SK-N-SH (cell line): Measurements from ENCODE around the gene MBNL1. TPM values are rescaled to one million over a fixed set of nuclear protein-coding genes. Genes with fewer than 3 reads are reported as not detected.

ENCODE experiments used
- CTCF ChIA-PET: fragments of 300-600, 350-600 bp; formaldehyde crosslinking; extraction: SDS; loops from one replicate; lab custom pipeline; 2021; lab: Yijun Ruan, JAX
- POLR2A ChIA-PET: fragments of 350-600 bp; sonication (Branson Sonifier 250); formaldehyde crosslinking; extraction: SDS; loops from one replicate; lab custom pipeline; 2020; ENCODE audit warnings: antibody characterized with exemption, inconsistent platforms; lab: Yijun Ruan, JAX
- DNase-seq: peaks from one replicate; pipeline ENCODE4 v3.0.0; 2012
- H2AFZ ChIP-seq: fragments of 200-600 bp; sonication (generic); 2 replicates; pipeline ENCODE4 v1.8.1; 2016; ENCODE audit warnings: antibody characterized with exemption, mild to moderate bottlenecking, low read depth
- H3F3A ChIP-seq: fragments of 200-600 bp; sonication (generic); replicated peaks from 2 replicates; pipeline ENCODE3; 2016; ENCODE audit warnings: antibody characterized with exemption, mild to moderate bottlenecking; ENCODE audit not compliant: insufficient read depth
- H3K27ac ChIP-seq, 2 experiments: fragments of 200-500 bp in 1 of 2; fragments of 200-600 bp in 1 of 2; sonication (Bioruptor generic) in 1 of 2; sonication (generic), shearing (Covaris generic) in 1 of 2; 2 replicates each; pipeline versions ENCODE4 v1.5.1 to v1.6.1; 2014 to 2016; ENCODE audit warnings: low read depth in 2 of 2, inconsistent platforms in 1 of 2, low read length in 1 of 2, mild to moderate bottlenecking in 1 of 2, mixed read lengths in 1 of 2
- H3K27me3 ChIP-seq: fragments of 200-600 bp; sonication (generic), shearing (Covaris generic); 2 replicates; pipeline ENCODE4 v1.6.1; 2016; ENCODE audit warnings: mixed run types; ENCODE audit not compliant: insufficient read depth
- H3K36me3 ChIP-seq, 2 experiments: fragments of 200-500 bp in 1 of 2; fragments of 200-600 bp in 1 of 2; sonication (Bioruptor generic) in 1 of 2; sonication (generic) in 1 of 2; replicated peaks in 1 of 2; 2 replicates each; pipeline versions ENCODE3 to v1.5.1; 2014 to 2016; ENCODE audit warnings: low read length in 1 of 2, mild to moderate bottlenecking in 1 of 2; ENCODE audit not compliant: insufficient read depth in 2 of 2, control insufficient read depth in 1 of 2
- H3K4me1 ChIP-seq, 2 experiments: fragments of 200-500 bp in 1 of 2; fragments of 200-600 bp in 1 of 2; sonication (Bioruptor generic) in 1 of 2; sonication (generic), shearing (Covaris generic) in 1 of 2; 2 replicates each; pipeline versions ENCODE4 v1.5.1 to v1.6.1; 2014 to 2016; ENCODE audit warnings: low read depth in 1 of 2, low read length in 1 of 2, mixed run types in 1 of 2; ENCODE audit not compliant: insufficient read depth in 2 of 2, control insufficient read depth in 1 of 2
- H3K4me2 ChIP-seq: fragments of 200-600 bp; sonication (generic), shearing (Covaris generic); 2 replicates; pipeline ENCODE4 v1.6.1; 2017; ENCODE audit warnings: mixed run types
- H3K4me3 ChIP-seq, 2 experiments: fragments of 200-500 bp in 1 of 2; fragments of 200-600 bp in 1 of 2; sonication (Bioruptor generic) in 1 of 2; sonication (generic), shearing (Covaris generic) in 1 of 2; 2 replicates each; pipeline versions ENCODE4 v1.5.1 to v1.8.1; 2014 to 2016; ENCODE audit warnings: low read depth in 2 of 2, inconsistent platforms in 1 of 2, low read length in 1 of 2, mild to moderate bottlenecking in 1 of 2, mixed read lengths in 1 of 2, moderate library complexity in 1 of 2
- H3K79me2 ChIP-seq: fragments of 200-600 bp; sonication (generic); 2 replicates; pipeline ENCODE4 v1.8.1; 2017; ENCODE audit warnings: mild to moderate bottlenecking; ENCODE audit not compliant: insufficient read depth
- H3K9ac ChIP-seq: fragments of 200-600 bp; sonication (generic); 2 replicates; pipeline ENCODE4 v1.6.1; 2017; ENCODE audit warnings: mixed run types
- H3K9me2 ChIP-seq: fragments of 200-600 bp; sonication (generic); 2 replicates; pipeline ENCODE4 v1.6.1; 2017; ENCODE audit warnings: mixed run types
- H3K9me3 ChIP-seq: fragments of 200-600 bp; sonication (generic); 2 replicates; pipeline ENCODE4 v1.6.1; 2017; ENCODE audit warnings: mixed run types, mild to moderate bottlenecking, moderate library complexity
- H4K20me1 ChIP-seq: fragments of 200-600 bp; sonication (generic); 2 replicates; pipeline ENCODE4 v1.6.1; 2017; ENCODE audit warnings: mild to moderate bottlenecking, mixed run types; ENCODE audit not compliant: insufficient read depth
- EP300 ChIP-seq, 2 experiments: IDR thresholded peaks; 2 replicates each; pipeline versions ENCODE4 v1.4.0 to v1.6.1; 2012; ENCODE audit warnings: borderline replicate concordance in 1 of 2, low read depth in 1 of 2, low read length in 1 of 2
- FOXM1 ChIP-seq: IDR thresholded peaks from 2 replicates; pipeline ENCODE4 v1.4.0; 2012; ENCODE audit warnings: low read depth, mild to moderate bottlenecking
- GABPA ChIP-seq: IDR thresholded peaks from 2 replicates; pipeline ENCODE4 v1.4.0; 2012; ENCODE audit warnings: low read depth, mild to moderate bottlenecking
- MAX ChIP-seq: IDR thresholded peaks from 2 replicates; pipeline ENCODE4 v1.4.0; 2012; ENCODE audit warnings: low read depth
- MXI1 ChIP-seq: IDR thresholded peaks from 2 replicates; pipeline ENCODE4 v1.6.1; 2012; ENCODE audit warnings: mild to moderate bottlenecking, low read depth, low read length, improper control_type of control experiment
- NFIC ChIP-seq: IDR thresholded peaks from 2 replicates; pipeline ENCODE4 v1.4.0; 2012; ENCODE audit warnings: borderline replicate concordance
- PBX3 ChIP-seq: IDR thresholded peaks from 2 replicates; pipeline ENCODE4; 2012
- RAD21 ChIP-seq: IDR thresholded peaks from 2 replicates; pipeline ENCODE4 v1.6.1; 2012; ENCODE audit warnings: mild to moderate bottlenecking, low read length
- RXRA ChIP-seq: IDR thresholded peaks from 2 replicates; pipeline ENCODE4 v1.4.0; 2012; ENCODE audit warnings: low read depth, mild to moderate bottlenecking, borderline replicate concordance
- SIN3A ChIP-seq: IDR thresholded peaks from 2 replicates; pipeline ENCODE4 v1.6.1; 2012; ENCODE audit warnings: low read depth, mild to moderate bottlenecking, low read length, moderate library complexity, borderline replicate concordance
- TCF12 ChIP-seq: IDR thresholded peaks from 2 replicates; pipeline ENCODE4 v1.4.0; 2012
- USF2 ChIP-seq: fragments of 150-350 bp; IDR thresholded peaks from 2 replicates; pipeline ENCODE4 v1.6.1; 2017; ENCODE audit warnings: antibody characterized with exemption, low read length, low read depth, borderline replicate concordance
- ZBTB33 ChIP-seq: IDR thresholded peaks from 2 replicates; pipeline ENCODE4 v1.4.0; 2012; ENCODE audit warnings: low read depth, borderline replicate concordance
- WGBS: methylation state at CpG from one replicate; pipeline ENCODE4 v1.1.6; 2017; ENCODE audit warnings: low lambda C conversion rate; 5-methylcytosine and 5-hydroxymethylcytosine counted together
- polyA plus RNA-seq, 3 experiments: library from polyadenylated mRNA; depleted of rRNA; stranded (reverse); fragments of >200 nt; gene quantifications; 2 replicates each; pipeline ENCODE4 v1.2.3, GENCODE V29; 2012

MBNL1 gene
- polyA plus RNA-seq, 1 of the 3 experiments (the other 2 are of a cell fraction) = 44.3 TPM

GRCh38 chr3:152280539-152280938 is 11.8 kb downstream of the MBNL1 start:
- Histone ChIP-seq H3K27ac (peak overlapping the region in 1 of 2 experiments; percentile 17; a peak in 1 of 4 replicates), H3K79me2 (peaks cover 100% of the 10 kb centered on the region), H3K9ac (no peak overlapping the region), H3F3A (peaks cover 22% of the 10 kb centered on the region), H3K4me1 (peaks cover 18 to 20% of the 10 kb centered on the region in 2 experiments; a peak in 3 of 4 replicates), H3K9me3 (no peaks in the 10 kb centered on the region), H4K20me1 (peaks cover 87% of the 10 kb centered on the region), H3K4me2 (no peak overlapping the region), H3K36me3 (peaks cover 0 to 22% of the 10 kb centered on the region in 2 experiments), H3K27me3 (no peaks in the 10 kb centered on the region), H3K4me3 (no peak overlapping the region), H2AFZ (no peak overlapping the region), H3K9me2 (no peaks in the 10 kb centered on the region)
- no peak for TF ChIP-seq EP300 (IDR thresholded peaks at IDR 0.05; ENCODE audit: borderline replicate concordance in 1 of 2, low read depth in 1 of 2, low read length in 1 of 2)
- no peak for TF ChIP-seq ZBTB33
- no peak for TF ChIP-seq RAD21
- TF ChIP-seq USF2 = no peak
- no peak for TF ChIP-seq SIN3A
- no peak for TF ChIP-seq MXI1
- no peak for TF ChIP-seq FOXM1
- TF ChIP-seq PBX3 = no peak
- no peak for TF ChIP-seq MAX
- POLR2A ChIA-PET = no interaction called here
- DNase-seq = no peak
- CTCF ChIA-PET = interaction anchor here (1.7 kb wide), 1 partner anchor 164 kb away, joined by 5 read pairs; no protein-coding TSS in a partner anchor
- 93% methylated on average over 3 of the region's 3 CpGs for WGBS

- no peak for DNase-seq
- H3K79me2 ChIP-seq = peaks cover 99% of the 10 kb centered on the region
- TF ChIP-seq GABPA (no peak), RXRA (no peak), TCF12 (peak; percentile 56), EP300 (IDR thresholded peaks at IDR 0.05; ENCODE audit: borderline replicate concordance in 1 of 2, low read depth in 1 of 2, low read length in 1 of 2) (peak in 1 of 2 experiments; percentile 20; a peak in 1 of 4 replicates), NFIC (peak; percentile 22; the same call in 1 of the 2 replicates), PBX3 (peak; percentile 60)
- H3F3A ChIP-seq = peaks cover 22% of the 10 kb centered on the region
- no peak overlapping the region for H3K9ac ChIP-seq
- no peaks in the 10 kb centered on the region for H3K27me3 ChIP-seq
- H3K9me3 ChIP-seq = no peaks in the 10 kb centered on the region
- ChIA-PET POLR2A (no interaction called here), CTCF (interaction anchor here (1.0 to 1.7 kb wide), 3 partner anchors 10 to 163 kb away, joined by 3 to 5 read pairs (median 3); no protein-coding TSS in a partner anchor)
- H3K27ac ChIP-seq = peak overlapping the region; percentile 29 to 44; a peak in 3 of 4 replicates
- H3K4me3 ChIP-seq = no peak overlapping the region
- no peak overlapping the region for H3K4me2 ChIP-seq
- H3K9me2 ChIP-seq = no peaks in the 10 kb centered on the region
- peaks cover 18 to 20% of the 10 kb centered on the region in 2 experiments; a peak in 3 of 4 replicates for H3K4me1 ChIP-seq
- H2AFZ ChIP-seq = no peak overlapping the region
- peaks cover 0 to 17% of the 10 kb centered on the region in 2 experiments for H3K36me3 ChIP-seq
- peaks cover 88% of the 10 kb centered on the region for H4K20me1 ChIP-seq
- 81% methylated on average over 2 of the region's 2 CpGs for WGBS
Observed at GRCh38 chr3:152281133-152281713, 12.5 kb downstream of the MBNL1 start.
